HCT116 (cell line): ENCODE data around the gene IGSF21.

Source experiments
- EZH2 ChIP-seq: fragments of 200-600 bp; sonication (generic); IDR thresholded peaks from 2 replicates; pipeline ENCODE4 v1.6.1; 2017; ENCODE audit warnings: antibody characterized with exemption, mixed run types
- POLR2A ChIP-seq: IDR thresholded peaks from 2 replicates; pipeline ENCODE4 v1.7.0; 2011; ENCODE audit warnings: borderline replicate concordance; ENCODE audit not compliant: insufficient read depth, insufficient read length; ENCODE audit errors: extremely low read depth

- no peak for TF ChIP-seq EZH2
- no peak for TF ChIP-seq POLR2A
Observed at GRCh38 chr1:18404460-18404859, 296.9 kb downstream of the IGSF21 start.
